GM12865 (cell line): ENCODE measurements around the gene FNDC10.

ENCODE experiments used
- DNase-seq: peaks from one replicate; pipeline ENCODE4 v3.0.0; 2010; ENCODE audit warnings: low read depth
- H3K4me3 ChIP-seq: 2 replicates; pipeline ENCODE4 v1.5.1; 2011; ENCODE audit warnings: mild to moderate bottlenecking, low read depth, low read length, control low read depth
- TF ChIP-seq, protein P1 (sequence below): IDR thresholded peaks from 2 replicates; pipeline ENCODE4 v1.5.1; 2011; ENCODE audit warnings: low read length, control low read depth, low read depth, inconsistent platforms; ENCODE audit not compliant: insufficient read depth; ENCODE audit errors: missing control alignments

FNDC10 gene

DNA sequence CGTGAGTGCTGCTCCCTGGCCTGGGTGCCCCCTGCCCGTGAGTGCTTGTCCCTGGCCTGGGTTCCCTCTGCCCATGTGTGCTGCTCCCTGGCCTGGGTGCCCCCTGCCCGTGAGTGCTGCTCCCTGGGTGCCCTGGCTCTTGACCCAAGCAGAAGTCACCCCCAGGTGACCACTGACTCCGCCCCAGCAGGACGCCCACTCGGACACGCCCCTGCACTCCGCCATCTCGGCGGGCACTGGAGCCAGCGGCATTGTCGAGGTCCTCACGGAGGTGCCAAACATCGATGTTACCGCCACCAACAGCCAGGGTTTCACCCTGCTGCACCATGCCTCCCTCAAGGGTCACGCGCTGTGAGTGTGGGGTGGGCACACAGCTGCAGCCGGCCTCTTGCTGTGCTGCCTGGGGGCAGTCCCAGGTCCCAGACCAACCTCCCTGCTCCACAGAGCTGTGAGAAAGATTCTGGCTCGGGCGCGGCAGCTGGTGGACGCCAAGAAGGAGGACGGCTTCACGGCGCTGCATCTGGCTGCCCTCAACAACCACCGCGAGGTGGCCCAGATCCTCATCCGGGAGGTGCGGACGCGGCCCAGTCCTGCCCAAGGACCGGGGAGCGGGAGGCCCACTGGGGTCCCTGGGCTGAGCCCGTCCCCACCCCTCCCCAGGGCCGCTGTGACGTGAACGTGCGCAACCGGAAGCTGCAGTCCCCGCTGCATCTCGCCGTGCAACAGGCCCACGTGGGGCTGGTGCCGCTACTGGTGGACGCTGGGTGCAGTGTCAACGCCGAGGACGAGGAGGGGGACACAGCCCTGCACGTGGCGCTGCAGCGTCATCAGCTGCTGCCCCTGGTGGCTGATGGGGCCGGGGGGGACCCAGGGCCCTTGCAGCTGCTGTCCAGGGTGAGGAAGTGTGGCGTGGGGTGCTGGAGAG lies 28.2 kb upstream of the FNDC10 start:
- H3K4me3 ChIP-seq: no peak overlapping the region
- TF ChIP-seq, protein P1, sequence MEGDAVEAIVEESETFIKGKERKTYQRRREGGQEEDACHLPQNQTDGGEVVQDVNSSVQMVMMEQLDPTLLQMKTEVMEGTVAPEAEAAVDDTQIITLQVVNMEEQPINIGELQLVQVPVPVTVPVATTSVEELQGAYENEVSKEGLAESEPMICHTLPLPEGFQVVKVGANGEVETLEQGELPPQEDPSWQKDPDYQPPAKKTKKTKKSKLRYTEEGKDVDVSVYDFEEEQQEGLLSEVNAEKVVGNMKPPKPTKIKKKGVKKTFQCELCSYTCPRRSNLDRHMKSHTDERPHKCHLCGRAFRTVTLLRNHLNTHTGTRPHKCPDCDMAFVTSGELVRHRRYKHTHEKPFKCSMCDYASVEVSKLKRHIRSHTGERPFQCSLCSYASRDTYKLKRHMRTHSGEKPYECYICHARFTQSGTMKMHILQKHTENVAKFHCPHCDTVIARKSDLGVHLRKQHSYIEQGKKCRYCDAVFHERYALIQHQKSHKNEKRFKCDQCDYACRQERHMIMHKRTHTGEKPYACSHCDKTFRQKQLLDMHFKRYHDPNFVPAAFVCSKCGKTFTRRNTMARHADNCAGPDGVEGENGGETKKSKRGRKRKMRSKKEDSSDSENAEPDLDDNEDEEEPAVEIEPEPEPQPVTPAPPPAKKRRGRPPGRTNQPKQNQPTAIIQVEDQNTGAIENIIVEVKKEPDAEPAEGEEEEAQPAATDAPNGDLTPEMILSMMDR: no peak
- DNase-seq: peak; percentile 9

DNA sequence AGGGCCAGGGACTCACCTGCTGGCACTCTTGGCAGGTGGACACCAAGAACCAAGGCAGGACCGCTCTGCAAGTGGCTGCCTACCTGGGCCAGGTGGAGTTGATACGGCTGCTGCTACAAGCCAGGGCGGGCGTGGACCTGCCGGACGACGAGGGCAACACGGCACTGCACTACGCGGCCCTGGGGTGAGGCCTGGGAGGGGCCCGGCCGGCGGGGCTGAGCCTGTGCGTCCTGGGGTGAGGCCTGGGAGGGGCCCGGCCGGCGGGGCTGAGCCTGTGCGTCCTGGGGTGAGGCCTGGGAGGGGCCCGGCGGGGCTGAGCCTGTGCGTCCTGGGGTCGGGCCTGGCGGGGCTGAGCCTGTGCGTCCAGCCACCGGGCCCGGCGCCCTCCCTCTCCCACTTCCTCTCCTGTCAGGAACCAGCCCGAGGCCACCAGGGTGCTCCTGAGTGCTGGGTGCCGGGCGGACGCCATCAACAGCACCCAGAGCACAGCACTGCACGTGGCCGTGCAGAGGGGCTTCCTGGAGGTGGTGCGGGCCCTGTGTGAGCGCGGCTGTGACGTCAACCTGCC lies 27.4 kb upstream of the FNDC10 start:
- H3K4me3 ChIP-seq: no peak overlapping the region
- TF ChIP-seq, protein P1: no peak
- DNase-seq: peak; percentile 3

DNA sequence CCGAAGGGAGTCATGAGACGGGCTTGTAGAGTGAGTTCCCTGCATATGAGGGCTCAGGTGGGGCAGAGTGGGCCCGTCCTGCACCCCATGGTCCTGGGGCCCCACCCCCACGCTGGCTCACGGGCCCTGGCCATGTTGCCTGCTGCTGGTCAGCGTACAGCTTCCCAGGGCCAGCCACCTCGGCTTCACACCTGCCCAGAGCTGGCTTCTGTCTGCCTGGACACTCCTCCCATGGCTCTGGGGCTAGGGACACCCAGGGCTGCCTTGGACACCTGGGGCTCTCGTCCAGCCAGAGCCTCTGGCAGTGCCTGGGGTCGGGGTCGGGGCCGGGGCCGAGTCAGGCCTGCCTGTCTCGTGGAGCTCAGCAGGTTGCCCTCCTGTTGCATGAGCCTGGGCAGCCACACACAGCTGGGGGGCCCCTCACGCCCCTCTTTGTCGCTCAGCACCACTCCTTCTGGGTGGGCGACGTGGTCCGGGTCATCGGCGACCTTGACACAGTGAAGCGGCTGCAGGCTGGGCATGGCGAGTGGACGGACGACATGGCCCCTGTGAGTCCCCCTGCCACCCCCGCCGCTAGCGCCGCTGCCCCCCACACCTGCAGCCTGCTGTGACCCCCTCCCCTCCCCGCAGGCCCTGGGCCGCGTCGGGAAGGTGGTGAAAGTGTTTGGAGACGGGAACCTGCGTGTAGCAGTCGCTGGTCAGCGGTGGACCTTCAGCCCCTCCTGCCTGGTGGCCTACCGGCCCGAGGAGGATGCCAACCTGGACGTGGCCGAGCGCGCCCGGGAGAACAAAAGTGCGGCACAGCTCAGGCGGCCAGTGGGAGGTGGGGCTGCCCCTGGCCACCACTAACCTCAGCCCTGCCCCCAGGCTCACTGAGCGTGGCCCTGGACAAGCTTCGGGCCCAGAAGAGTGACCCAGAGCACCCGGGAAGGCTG lies 26.5 kb upstream of the FNDC10 start:
- no peak overlapping the region for H3K4me3 ChIP-seq
- DNase-seq: peak; percentile 1
- TF ChIP-seq, protein P1: no peak

DNA sequence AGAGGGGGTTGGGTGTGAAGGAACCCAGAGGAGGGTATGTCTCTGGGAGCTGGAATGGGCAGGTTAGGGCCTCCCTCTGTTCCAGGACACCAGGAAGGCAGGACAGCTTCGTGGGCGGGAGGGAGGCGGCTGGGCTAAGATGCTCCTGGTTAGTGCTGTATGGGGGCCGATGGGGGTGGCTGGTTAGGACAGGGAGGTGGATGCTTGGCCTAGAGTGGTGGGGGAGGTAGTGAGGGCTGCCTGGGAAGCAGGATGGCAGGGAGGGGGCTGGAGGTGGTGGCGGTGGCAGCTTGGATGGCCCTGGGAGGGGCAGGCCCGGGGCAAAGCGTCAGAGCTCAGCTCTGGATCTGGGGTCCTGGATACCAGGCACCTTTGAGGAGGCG lies 25.9 kb upstream of the FNDC10 start:
- TF ChIP-seq, protein P1: no peak
- H3K4me3 ChIP-seq: no peak overlapping the region
- peak; percentile 1 for DNase-seq

DNA sequence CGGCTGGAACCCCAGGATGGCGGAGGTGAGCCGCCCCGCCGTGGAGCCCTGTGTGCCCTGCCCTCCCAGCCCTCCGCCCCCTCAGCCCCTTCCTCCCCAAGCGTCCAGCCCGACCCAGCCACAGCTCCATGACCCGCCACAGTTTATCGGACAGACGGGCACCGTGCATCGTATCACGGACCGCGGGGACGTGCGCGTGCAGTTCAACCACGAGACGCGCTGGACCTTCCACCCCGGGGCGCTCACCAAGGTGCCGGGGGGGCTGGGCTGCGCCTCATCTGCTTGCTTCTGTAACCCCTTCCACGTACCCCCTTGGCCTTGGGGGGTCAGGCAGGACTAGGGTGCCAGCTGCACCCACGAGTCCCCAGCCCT lies 25.5 kb upstream of the FNDC10 start:
- DNase-seq: no peak
- H3K4me3 ChIP-seq: no peak overlapping the region
- TF ChIP-seq, protein P1: no peak

DNA sequence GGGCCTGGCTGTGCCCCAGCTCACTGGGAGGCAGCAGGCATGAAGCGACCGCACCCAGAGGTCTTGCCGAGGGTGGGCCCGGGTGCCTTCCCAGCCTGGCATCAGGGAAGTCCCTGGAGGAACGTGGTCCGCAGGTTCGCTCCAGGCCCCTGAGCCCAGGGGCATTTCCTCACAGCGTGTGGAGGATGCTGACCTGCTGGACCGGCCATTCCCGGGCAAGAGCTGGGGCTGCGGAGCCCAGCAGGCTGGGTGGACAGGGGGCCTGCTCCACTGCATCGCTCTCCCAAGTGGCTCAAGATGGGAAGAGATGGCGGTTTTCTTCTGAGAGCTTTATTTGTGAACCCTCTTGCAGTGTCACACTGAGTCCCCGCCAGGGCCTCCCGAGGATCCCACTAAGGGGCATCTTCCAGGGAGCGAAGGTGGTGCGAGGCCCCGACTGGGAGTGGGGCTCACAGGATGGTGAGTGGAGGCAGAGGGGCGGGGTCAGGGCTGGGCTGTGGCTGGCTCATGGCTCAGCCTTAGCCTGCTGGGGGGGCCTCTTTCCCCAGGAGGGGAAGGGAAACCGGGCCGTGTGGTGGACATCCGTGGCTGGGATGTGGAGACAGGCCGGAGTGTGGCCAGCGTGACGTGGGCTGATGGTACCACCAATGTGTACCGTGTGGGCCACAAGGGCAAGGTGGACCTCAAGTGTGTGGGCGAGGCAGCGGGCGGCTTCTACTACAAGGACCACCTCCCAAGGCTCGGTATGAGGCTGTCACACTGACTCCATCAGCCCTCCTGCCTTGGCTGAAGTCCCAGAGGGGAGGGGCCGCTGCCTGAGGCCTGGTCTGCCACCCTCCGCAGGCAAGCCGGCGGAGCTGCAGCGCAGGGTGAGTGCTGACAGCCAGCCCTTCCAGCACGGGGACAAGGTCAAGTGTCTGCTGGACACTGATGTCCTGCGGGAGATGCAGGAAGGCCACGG lies 24.8 kb upstream of the FNDC10 start:
- TF ChIP-seq, protein P1: no peak
- no peak for DNase-seq
- H3K4me3 ChIP-seq: no peak overlapping the region
